ENCODE data around the gene TRPV2. TPM values are rescaled to one million over a fixed set of nuclear protein-coding genes. Genes with fewer than 3 reads are reported as not detected.
"Not testable (repeated sequence)": the region's sequence is repeated elsewhere in the genome, so short reads cannot be mapped to it uniquely, and the experiment has no call there.

Gene TRPV2
- total RNA-seq, 1 donor from 2014 or later: 26.3 TPM

DNA sequence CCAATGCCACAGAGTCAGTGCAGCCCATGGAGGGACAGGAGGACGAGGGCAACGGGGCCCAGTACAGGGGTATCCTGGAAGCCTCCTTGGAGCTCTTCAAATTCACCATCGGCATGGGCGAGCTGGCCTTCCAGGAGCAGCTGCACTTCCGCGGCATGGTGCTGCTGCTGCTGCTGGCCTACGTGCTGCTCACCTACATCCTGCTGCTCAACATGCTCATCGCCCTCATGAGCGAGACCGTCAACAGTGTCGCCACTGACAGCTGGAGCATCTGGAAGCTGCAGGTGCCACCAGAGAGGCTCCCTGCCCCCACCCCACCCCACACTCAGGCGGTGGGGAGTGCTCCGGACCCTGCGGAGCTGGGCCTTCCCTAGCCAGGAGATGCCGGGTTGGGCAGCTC is 16.6 kb downstream of the TRPV2 start:
- intact Hi-C loops (cut with DNase I): no loop called here
- ATAC-seq (no peak), DNase-seq (ENCODE audit: low spot score) (no peak)

DNA sequence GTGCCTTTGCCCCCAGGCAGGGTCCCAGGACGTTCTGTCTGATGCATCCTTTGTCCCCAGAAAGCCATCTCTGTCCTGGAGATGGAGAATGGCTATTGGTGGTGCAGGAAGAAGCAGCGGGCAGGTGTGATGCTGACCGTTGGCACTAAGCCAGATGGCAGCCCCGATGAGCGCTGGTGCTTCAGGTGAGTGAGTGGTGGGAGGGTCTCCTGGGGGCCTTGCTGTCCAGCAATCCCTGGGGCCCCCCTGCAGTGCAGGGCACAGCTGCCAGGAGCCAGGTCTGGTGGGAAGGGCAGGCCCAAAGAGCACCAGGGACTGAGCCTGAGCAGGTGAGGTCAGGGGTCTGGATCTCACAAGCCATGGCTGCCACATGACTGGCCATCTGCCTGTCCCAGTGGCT is 18.1 kb downstream of the TRPV2 start:
- ATAC-seq: no peak
- intact Hi-C loops (cut with DNase I): no loop called here
- no peak for DNase-seq (ENCODE audit: low spot score)

GRCh38 chr17:16434662-16435061 is 19.3 kb downstream of the TRPV2 start:
- no peak for DNase-seq (ENCODE audit: low spot score)
- intact Hi-C loops (cut with DNase I): no loop called here
- no peak for ATAC-seq

DNA sequence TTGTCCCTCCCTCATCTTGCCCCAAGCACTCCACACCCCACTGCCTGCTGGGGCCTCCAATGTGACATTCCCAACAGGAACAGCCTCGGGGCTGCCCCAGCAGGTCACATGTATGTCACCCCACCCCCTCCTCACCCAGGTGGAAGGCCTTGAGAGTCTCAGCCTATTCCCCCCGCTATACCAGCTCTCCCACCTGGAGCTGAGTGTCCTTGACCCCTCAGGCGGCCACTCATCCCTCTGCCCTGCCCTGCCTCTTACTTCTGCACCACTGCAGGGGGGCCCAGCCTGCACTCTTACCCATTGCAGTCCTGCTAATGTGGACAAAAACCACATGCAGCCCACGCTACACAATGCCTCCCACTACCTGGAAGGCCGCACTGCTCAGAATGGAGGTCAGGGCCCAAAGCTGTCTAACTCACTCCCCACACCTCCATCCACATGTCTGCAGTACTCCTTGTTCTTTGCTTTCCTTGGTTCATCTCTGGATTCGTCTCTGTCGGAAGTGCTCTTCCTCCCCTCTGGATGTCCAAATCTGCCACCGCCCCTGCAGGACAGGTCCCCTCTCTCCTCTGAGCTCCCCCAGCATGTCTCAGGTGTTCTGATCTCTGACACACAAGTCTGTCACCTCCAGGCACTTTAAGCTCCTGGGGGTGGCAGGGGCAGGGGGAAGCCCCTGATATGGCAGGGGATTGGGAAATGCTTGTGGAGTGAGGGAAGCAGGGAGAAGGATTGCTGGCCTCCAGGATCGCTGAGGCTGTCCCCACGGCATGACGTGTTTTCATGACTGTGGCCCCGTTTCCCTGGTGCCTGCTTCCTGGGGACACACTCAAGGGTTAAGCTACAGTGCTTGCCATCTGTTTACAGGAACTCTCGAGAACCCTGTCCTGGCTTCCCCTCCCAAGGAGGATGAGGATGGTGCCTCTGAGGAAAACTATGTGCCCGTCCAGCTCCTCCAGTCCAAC is 20.8 kb downstream of the TRPV2 start:
- no peak for ATAC-seq
- no peak for DNase-seq (ENCODE audit: low spot score)
- intact Hi-C loops (cut with DNase I): no loop called here

GRCh38 chr17:16437083-16437482 is 21.7 kb downstream of the TRPV2 start:
- intact Hi-C loops (cut with DNase I): no loop called here
- DNase-seq (ENCODE audit: low spot score) (no peak), ATAC-seq (no peak)

GRCh38 chr17:16438173-16438556 is 22.8 kb downstream of the TRPV2 start:
- intact Hi-C loops (cut with DNase I): no loop called here
- ATAC-seq (no peak), DNase-seq (ENCODE audit: low spot score) (no peak)

DNA sequence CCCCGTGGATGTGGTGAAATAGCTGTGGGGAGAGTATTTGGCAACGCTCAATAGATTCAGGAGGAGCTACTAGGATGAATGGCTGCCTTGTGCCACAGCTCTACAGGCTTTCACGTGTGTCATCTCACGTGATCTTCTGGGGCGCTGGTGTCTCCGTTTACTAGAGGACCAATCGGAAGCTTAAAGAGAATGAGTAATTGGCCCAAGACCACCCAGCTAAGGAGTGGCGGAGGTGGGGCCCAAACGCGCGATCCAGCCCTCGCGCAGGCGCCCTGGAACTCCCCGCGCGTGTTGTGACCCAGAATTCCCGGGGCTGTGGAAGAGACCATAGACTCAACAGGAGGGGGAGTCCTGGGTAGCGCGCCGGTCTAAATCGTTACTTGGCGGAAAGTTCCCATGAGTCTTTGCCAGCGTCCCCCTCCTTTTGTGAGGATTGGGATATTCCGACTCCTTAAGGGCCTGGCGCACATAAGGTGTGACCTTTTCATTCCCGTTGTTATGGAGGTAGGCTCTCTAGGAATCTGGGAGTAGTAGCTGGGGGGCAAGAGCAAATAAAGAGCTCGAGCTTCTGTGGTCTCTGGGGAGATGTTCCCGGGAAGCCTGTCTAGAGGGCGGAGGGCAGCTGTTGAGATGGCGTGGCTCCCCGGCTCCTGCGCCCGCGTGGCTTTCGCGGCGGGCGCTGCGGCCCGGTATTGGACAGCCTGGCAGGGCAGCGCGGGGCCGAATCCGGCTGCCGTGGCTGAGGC is 23.4 kb downstream of the TRPV2 start:
- DNase-seq (ENCODE audit: low spot score): peak; percentile 96
- intact Hi-C loops (cut with DNase I): no loop called here

DNA sequence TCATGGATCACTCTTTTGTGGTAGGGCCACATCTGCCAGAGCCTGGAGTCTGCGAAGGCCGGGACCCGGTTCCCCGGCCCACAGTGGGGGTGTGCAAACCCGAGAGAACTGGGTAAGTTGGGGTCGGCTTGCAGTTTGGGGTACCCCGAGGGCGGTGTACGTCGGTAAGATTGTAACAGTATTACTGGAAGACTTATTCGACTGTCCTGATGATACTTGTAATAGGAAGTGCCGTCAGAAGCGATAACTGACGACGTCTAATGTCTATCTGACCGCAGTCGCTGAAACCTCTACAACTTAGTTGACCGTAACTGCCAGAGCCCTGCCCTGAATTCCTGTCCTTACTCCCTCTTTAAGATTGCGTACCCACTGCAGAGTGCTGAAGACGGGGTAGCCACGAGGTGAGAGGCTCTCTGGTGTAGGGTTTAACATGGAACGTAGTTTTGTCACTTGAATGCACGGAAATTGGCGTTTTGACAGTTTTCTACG is 24.0 kb downstream of the TRPV2 start:
- ATAC-seq (no peak), DNase-seq (ENCODE audit: low spot score) (no peak)
- intact Hi-C loops (cut with DNase I): no loop called here

More for the DNA sequence above, 23.4 kb downstream of the TRPV2 start:
- peak; percentile 97 for ATAC-seq

- intact Hi-C loops (cut with DNase I): no loop called here
- ATAC-seq: no peak
- no peak for DNase-seq (ENCODE audit: low spot score)
Observed at GRCh38 chr17:16439811-16440351, 24.5 kb downstream of the TRPV2 start.

GRCh38 chr17:16440354-16440753 is 25.0 kb downstream of the TRPV2 start:
- ATAC-seq; DNase-seq (ENCODE audit: low spot score); intact Hi-C loops (cut with DNase I): not testable (repeated sequence)

DNA sequence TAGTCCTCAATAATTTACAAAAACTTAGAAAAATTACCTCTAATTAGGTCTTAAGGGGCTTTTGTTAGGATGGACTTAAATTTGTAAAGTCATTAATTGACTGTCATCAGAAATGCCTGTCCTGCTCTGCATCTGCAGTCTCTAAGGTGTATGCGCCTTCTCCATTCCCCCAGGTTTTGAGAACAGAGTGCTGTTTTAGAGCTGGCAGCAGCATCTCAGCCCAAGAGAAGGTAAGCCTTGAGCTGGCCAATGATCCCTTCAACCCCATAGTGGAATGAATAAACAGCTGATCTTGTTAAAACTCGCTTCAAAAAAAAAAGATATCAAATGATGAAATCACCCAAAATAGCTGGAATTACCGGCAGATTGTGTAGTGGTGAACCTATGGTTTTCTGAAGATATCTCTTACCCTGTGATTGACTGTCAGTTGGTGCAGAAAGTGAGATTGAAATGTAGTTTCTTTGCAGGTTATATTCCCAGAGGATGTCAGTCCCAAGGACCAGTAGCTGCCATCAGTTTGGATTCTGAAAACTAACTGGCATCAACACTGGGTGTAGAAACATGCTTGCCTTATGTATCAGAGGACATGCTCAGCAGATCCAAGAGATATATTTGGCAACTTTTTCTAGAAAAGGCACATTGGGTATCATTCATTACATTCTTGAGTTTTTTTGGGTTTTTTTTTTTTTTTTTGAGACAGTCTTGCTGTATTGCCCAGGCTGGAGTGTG is 25.7 kb downstream of the TRPV2 start:
- no peak for DNase-seq (ENCODE audit: low spot score)
- intact Hi-C loops (cut with DNase I): no loop called here
- ATAC-seq: no peak

DNA sequence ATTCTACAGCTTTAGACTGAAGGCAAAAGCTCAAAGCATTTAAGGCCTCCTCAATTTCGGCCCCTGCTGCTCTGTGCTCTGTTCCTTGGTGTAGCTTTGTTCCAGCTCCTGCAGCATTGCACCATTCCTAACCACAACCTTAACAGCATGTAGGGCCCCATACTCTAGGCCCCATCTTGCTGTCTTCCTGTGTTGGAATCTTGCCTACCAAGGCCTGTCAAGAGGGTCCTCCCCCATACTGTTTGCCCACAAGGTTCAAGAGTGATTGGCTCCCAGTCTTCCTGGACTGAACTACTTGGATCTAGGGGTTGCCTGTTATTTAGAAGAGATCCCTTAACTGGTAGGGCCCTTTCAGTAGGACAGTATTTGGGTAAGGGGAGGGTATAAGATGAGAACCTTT is 26.8 kb downstream of the TRPV2 start:
- ATAC-seq (no peak), DNase-seq (ENCODE audit: low spot score) (no peak)
- intact Hi-C loops (cut with DNase I): no loop called here

DNA sequence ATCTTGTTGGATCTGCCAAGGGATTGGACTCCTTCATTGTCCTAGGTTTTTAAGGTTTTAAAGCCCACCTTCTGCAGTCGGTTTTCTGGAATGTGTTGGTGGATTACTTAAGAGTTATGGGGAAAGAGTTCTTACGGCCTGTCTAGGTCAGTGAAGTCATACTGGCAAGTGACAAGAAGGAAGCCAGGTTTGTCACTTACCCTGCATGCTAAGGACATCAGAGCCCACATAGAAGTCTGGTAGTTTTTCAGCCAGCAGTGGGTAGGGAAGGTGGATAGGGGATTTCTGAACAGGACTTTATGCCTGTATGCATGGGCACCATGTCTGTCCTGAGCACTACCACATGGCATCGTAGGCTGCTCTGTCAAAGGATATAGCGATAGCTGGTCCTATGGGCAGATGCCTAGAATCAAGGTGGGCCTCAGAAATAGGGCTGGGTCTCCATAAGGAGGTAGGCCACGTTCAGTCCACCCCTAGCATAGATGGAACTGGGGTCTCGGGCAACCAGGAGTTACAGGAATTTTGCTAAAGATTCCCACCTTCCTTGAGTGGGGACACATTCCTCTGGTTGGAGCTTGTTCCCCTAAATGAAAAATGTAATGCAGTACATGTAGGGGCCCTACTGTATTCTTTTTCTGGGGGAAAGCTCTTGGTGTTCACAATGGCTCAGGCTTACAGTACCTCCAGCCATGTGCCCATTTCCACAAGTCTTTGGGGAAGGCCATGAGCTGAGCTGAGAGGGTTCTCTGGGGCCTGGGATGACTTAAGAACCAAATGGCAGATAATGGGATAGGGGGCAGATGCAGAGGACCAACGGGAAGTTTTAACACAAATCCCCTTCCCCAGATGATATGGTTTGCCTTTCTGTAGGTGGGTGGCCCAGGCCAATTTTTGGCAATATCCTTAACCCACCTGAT is 27.5 kb downstream of the TRPV2 start:
- no peak for DNase-seq (ENCODE audit: low spot score)
- ATAC-seq: no peak
- intact Hi-C loops (cut with DNase I): no loop called here

DNA sequence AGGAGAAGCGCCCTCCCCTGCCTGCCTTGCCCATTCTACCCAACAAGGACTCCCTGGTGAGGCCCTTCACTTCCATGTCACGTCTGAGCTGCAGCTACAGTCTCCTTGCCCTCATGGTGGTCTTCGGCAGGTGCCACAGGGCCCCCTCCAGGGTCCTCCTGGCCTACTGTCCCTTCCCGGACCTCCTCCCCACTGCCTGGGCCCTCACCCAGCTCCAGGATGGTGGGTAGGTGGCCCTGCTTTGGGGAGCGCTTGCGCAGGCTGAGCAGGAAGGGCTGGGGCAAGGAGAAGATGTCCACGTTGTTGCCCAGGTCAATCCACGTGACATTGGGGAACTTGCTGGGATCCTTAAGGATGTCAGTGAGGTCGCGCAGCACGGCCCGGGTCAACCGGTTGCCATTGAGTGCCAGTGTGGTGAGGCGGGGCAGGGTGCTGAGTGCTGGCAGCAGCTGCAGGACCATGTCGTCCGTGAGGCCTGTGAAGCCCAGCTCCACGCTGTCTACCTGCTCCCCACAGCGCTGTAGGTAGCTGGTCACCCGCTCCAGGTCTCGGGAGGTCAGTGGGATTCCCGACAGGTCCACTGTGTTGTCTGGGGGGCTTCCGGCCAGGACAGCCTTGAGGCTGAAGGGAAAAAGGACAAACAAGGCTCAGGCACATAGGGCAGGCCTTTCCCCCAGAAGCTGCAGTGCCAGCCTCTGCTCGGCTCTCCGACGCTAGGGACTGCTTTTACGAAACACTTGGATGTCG is 28.3 kb downstream of the TRPV2 start:
- ATAC-seq (no peak), DNase-seq (ENCODE audit: low spot score) (no peak)
- intact Hi-C loops (cut with DNase I): no loop called here

- intact Hi-C loops (cut with DNase I): no loop called here
- DNase-seq (ENCODE audit: low spot score): no peak
Observed at GRCh38 chr17:16444258-16444886, 29.0 kb downstream of the TRPV2 start.

DNA sequence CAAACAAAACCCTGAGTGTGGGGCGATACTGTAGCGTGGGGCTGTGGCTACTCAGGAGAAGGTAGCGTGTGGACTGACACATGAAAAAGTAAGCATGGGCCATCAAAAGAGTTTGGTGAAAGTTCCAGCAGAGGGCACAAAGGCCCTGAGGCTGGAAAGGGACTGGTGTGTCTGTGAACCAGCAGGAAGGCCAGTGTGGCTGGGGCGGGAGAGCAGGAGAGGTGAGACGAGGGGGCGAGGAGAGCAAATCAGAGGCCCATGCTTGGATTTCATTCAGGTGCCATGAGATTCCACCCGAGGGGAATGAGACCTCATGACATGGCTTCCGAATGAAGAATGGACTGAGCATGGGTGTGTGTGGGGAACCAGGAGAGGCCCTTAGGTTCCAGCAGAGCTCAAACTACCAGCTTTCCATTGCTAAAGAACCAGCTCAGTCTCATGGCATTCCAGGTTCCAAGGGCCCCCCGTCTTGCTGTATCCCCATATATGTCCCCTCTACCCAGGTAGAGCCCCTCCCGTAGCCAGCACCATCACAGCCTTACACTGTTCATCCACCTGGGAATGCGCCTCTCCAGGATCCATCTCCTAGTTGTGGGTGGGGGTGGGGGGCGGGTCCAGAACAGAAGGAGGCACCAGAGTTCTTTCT is 31.1 kb downstream of the TRPV2 start:
- intact Hi-C loops (cut with DNase I): no loop called here
- no peak for ATAC-seq

More at GRCh38 chr17:16444258-16444886, 29.0 kb downstream of the TRPV2 start:
- no peak for ATAC-seq

More for the DNA sequence above, 31.1 kb downstream of the TRPV2 start:
- DNase-seq (ENCODE audit: low spot score): no peak

Measured in sciatic nerve (tissue), 2 donors.